Measurements from ENCODE around the gene SUSD3.

DNA sequence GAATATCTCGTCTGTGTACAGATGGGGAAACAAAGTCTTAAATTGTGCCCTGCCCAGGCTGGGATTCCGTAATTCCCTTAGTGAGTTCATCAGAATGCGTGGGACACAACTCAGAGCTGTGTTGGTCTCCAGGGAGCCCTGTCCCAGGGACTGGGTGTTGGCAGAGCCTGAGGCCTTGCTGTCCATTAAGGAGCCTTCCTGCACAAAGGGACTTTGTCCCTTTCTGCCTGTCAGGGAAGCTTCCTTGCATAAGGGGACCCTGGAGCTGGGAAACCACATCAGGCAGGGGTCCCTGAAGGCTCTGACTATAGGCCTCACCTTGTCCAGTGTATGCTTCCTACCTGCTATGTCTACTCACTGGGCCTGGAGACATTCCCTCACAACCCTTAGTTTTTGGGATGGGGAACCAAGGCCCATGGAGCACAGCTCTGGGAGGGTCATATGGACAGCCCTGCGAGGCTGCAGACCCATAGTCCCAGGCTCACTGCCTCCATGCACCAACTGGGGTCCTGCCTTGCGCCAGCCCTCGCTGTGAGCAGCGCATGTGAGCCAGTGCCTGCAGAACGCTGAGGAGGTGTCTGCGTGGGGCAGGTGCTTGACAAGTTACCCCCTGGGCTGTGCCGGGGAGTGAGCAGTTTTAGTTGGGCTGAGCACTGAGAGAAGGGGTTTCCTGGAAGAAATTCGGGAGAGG is 39.2 kb downstream of the SUSD3 start:
- TF ChIP-seq POLR2A (IDR thresholded peaks at IDR 0.05) (no peak), CTCF (IDR thresholded peaks at IDR 0.05) (no peak)
